Upper lobe of left lung (tissue), 4 donors: ENCODE measurements around the gene STK33.

Experiments
- POLR2A ChIP-seq, 4 donors: fragments of 450-650 bp; IDR thresholded peaks; one replicate each; pipeline ENCODE4 v1.5.1; 2016 to 2017; ENCODE audit warnings: antibody characterized with exemption in 4 of 4, mild to moderate bottlenecking in 2 of 4
- POLR2AphosphoS5 ChIP-seq, 2 donors: sonication (generic); formaldehyde crosslinking; IDR thresholded peaks; one replicate each; pipeline ENCODE4 v1.5.1; 2017; ENCODE audit warnings: antibody characterized with exemption in 2 of 2
- TF ChIP-seq, protein P1 (sequence below), 6 experiments: fragments of 450-650 bp in 4 of 6; fragments of 200-600 bp in 2 of 6; sonication (generic) in 2 of 6; IDR thresholded peaks; one replicate each; pipeline ENCODE4 v1.5.1; 2016 to 2019; ENCODE audit warnings: antibody characterized with exemption in 6 of 6

- TF ChIP-seq, protein P1, sequence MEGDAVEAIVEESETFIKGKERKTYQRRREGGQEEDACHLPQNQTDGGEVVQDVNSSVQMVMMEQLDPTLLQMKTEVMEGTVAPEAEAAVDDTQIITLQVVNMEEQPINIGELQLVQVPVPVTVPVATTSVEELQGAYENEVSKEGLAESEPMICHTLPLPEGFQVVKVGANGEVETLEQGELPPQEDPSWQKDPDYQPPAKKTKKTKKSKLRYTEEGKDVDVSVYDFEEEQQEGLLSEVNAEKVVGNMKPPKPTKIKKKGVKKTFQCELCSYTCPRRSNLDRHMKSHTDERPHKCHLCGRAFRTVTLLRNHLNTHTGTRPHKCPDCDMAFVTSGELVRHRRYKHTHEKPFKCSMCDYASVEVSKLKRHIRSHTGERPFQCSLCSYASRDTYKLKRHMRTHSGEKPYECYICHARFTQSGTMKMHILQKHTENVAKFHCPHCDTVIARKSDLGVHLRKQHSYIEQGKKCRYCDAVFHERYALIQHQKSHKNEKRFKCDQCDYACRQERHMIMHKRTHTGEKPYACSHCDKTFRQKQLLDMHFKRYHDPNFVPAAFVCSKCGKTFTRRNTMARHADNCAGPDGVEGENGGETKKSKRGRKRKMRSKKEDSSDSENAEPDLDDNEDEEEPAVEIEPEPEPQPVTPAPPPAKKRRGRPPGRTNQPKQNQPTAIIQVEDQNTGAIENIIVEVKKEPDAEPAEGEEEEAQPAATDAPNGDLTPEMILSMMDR (IDR thresholded peaks at IDR 0.05): no peak
- no peak for TF ChIP-seq POLR2AphosphoS5 (IDR thresholded peaks at IDR 0.05)
- no peak for TF ChIP-seq POLR2A (IDR thresholded peaks at IDR 0.05)
These were observed 153.4 kb downstream of the STK33 start for GRCh38 chr11:8440649-8441048.
